ENCODE data around the gene ARHGEF12. TPM values are rescaled to one million over a fixed set of nuclear protein-coding genes. Genes with fewer than 3 reads are reported as not detected.
A peak's percentile ranks its signal among the peaks of the same experiment; 100 is the strongest.

Gene ARHGEF12
- total and polyA plus RNA-seq, 10 of the 15 experiments (the other 5 are each of a cell fraction or from before 2014, with no cell fraction given) = 2.7 to 40.8 (median 20.9) TPM

DNA sequence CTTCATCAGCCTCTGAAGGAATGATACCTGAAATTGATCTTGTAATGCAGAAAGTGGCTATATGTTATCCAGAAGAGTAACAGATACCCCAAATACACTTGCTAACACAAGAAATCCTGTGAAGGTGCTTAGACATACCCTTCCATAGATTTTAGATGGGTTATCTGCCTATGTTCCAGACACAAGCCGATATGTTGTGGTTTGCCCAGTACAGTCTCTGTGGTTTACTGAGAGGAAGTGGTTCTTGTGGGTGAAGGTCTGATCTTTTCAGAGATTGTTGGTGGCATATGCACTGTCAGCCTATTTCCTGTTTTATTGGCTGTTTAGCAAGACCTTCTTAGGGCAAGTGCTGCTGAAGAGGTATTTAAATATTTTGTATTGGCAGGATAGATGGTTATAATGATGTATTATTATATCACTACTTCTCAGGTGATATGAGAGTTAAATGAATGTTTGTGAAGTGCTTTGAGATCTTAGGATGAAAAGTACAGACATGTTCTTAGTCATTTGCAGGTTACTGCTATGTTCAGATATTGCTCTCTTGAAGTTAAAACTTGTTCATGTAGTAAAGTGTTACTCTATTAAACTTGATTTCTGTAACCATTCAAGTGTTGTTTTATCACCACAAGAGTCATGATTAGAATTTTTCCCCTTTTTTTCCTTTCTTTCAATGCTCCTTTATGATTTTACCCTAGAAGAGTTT, 8.2 kb downstream of the ARHGEF12 start (continued):
- TF ChIP-seq, protein P1, sequence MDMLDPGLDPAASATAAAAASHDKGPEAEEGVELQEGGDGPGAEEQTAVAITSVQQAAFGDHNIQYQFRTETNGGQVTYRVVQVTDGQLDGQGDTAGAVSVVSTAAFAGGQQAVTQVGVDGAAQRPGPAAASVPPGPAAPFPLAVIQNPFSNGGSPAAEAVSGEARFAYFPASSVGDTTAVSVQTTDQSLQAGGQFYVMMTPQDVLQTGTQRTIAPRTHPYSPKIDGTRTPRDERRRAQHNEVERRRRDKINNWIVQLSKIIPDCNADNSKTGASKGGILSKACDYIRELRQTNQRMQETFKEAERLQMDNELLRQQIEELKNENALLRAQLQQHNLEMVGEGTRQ (IDR thresholded peaks at IDR 0.05; ENCODE audit: borderline replicate concordance, low read depth, low read length) = no peak
- TF ChIP-seq TCF7 (IDR thresholded peaks at IDR 0.05; ENCODE audit: borderline replicate concordance) = no peak
- no peak for TF ChIP-seq NFYA (IDR thresholded peaks at IDR 0.05; ENCODE audit: borderline replicate concordance, low read depth, low read length)
- TF ChIP-seq ZZZ3 (IDR thresholded peaks at IDR 0.05; ENCODE audit: control insufficient read depth, insufficient read length, low read depth) = no peak
- TF ChIP-seq CREB1 (IDR thresholded peaks at IDR 0.05; ENCODE audit: low read depth) = no peak
- TF ChIP-seq, protein P2, sequence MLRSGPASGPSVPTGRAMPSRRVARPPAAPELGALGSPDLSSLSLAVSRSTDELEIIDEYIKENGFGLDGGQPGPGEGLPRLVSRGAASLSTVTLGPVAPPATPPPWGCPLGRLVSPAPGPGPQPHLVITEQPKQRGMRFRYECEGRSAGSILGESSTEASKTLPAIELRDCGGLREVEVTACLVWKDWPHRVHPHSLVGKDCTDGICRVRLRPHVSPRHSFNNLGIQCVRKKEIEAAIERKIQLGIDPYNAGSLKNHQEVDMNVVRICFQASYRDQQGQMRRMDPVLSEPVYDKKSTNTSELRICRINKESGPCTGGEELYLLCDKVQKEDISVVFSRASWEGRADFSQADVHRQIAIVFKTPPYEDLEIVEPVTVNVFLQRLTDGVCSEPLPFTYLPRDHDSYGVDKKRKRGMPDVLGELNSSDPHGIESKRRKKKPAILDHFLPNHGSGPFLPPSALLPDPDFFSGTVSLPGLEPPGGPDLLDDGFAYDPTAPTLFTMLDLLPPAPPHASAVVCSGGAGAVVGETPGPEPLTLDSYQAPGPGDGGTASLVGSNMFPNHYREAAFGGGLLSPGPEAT (IDR thresholded peaks at IDR 0.05; ENCODE audit: low read depth) = peak; percentile 59; the same call in 1 of the 2 replicates
- TF ChIP-seq RELA (IDR thresholded peaks at IDR 0.05; ENCODE audit: borderline replicate concordance, partially characterized antibody) = no peak
- TF ChIP-seq POLR2A (IDR thresholded peaks at IDR 0.05; ENCODE audit: low read depth, low read length) = no peak
- no peak for TF ChIP-seq ZSCAN29 (IDR thresholded peaks at IDR 0.05)
- TF ChIP-seq, protein P3, sequence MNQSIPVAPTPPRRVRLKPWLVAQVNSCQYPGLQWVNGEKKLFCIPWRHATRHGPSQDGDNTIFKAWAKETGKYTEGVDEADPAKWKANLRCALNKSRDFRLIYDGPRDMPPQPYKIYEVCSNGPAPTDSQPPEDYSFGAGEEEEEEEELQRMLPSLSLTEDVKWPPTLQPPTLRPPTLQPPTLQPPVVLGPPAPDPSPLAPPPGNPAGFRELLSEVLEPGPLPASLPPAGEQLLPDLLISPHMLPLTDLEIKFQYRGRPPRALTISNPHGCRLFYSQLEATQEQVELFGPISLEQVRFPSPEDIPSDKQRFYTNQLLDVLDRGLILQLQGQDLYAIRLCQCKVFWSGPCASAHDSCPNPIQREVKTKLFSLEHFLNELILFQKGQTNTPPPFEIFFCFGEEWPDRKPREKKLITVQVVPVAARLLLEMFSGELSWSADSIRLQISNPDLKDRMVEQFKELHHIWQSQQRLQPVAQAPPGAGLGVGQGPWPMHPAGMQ (IDR thresholded peaks at IDR 0.05; ENCODE audit: borderline replicate concordance) = peak; percentile 83
- no peak for TF ChIP-seq PML (IDR thresholded peaks at IDR 0.05; ENCODE audit: low read length)
- no peak for TF ChIP-seq HDGF (IDR thresholded peaks at IDR 0.05)
- no peak for TF ChIP-seq TCF3 (IDR thresholded peaks at IDR 0.05; ENCODE audit: borderline replicate concordance, insufficient read depth, low read depth, low read length)
- TF ChIP-seq CEBPB (IDR thresholded peaks at IDR 0.05; ENCODE audit: borderline replicate concordance in 1 of 2, low read depth in 2 of 2, low read length in 2 of 2) = 0 out of 4 replicates have a peak, but pooled peaks of 1 of the 2 experiments have one; percentile 38
- peak; percentile 97 for TF ChIP-seq MTA3 (IDR thresholded peaks at IDR 0.05; ENCODE audit: borderline replicate concordance, low read length)
- TF ChIP-seq, protein P4, sequence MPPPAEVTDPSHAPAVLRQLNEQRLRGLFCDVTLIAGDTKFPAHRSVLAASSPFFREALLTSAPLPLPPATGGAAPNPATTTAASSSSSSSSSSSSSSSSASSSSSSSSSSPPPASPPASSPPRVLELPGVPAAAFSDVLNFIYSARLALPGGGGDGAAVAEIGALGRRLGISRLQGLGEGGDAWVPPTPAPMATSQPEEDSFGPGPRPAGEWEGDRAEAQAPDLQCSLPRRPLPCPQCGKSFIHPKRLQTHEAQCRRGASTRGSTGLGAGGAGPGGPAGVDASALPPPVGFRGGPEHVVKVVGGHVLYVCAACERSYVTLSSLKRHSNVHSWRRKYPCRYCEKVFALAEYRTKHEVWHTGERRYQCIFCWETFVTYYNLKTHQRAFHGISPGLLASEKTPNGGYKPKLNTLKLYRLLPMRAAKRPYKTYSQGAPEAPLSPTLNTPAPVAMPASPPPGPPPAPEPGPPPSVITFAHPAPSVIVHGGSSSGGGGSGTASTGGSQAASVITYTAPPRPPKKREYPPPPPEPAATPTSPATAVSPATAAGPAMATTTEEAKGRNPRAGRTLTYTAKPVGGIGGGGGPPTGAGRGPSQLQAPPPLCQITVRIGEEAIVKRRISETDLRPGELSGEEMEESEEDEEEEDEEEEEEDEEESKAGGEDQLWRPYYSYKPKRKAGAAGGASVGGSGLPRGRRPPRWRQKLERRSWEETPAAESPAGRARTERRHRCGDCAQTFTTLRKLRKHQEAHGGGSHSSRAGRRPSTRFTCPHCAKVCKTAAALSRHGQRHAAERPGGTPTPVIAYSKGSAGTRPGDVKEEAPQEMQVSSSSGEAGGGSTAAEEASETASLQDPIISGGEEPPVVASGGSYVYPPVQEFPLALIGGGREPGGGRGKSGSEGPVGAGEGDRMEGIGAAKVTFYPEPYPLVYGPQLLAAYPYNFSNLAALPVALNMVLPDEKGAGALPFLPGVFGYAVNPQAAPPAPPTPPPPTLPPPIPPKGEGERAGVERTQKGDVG (CRISPR knock-in tag; IDR thresholded peaks at IDR 0.05) = no peak
- TF ChIP-seq FOXK2 (IDR thresholded peaks at IDR 0.05) = no peak
- TF ChIP-seq SPI1 (IDR thresholded peaks at IDR 0.05; ENCODE audit: borderline replicate concordance, insufficient read depth, low read depth, low read length) = peak; percentile 92
- TF ChIP-seq CBX3 (IDR thresholded peaks at IDR 0.05; ENCODE audit: borderline replicate concordance, low read depth) = no peak
- peak; percentile 92 for TF ChIP-seq EED (IDR thresholded peaks at IDR 0.05; ENCODE audit: low read depth)
- TF ChIP-seq KLF5 (IDR thresholded peaks at IDR 0.05; ENCODE audit: partially characterized antibody) = no peak
- no peak for TF ChIP-seq FOS (IDR thresholded peaks at IDR 0.05; ENCODE audit: borderline replicate concordance, extremely low read depth, insufficient read length)
- TF ChIP-seq EP300 (IDR thresholded peaks at IDR 0.05; ENCODE audit: borderline replicate concordance in 1 of 2, control insufficient read depth in 1 of 2, low read depth in 2 of 2, low read length in 2 of 2) = peak; percentile 75 to 90
- no peak for TF ChIP-seq SMC3 (IDR thresholded peaks at IDR 0.05; ENCODE audit: borderline replicate concordance, low read length)
- no peak for TF ChIP-seq ESRRA (IDR thresholded peaks at IDR 0.05; ENCODE audit: low read length)
